K562 (cell line): Measurements from ENCODE around the gene SURF4. TPM values are rescaled to one million over a fixed set of nuclear protein-coding genes. Genes with fewer than 3 reads are reported as not detected.

Experiments used
- ATAC-seq: fragments of 200-7000 bp; cut with Tn5 transposase; 3 replicates; pipeline ENCODE4 v1.9.1; 2020; ENCODE audit warnings: moderate library complexity
- BruUV-seq: library from RNA; stranded (reverse); fragments of 400-500 nt; replicated peaks from 2 replicates; lab custom pipeline; 2021; lab: Mats Ljungman, UMichigan
- CTCF ChIA-PET: fragments of 300-600 bp; formaldehyde crosslinking; extraction: SDS; loops from one replicate; lab custom pipeline; 2021; ENCODE audit warnings: low intra/inter-chr PET ratio; lab: Yijun Ruan, JAX
- POLR2A ChIA-PET: fragments of 300-600, 350-650 bp; sonication (Branson Sonifier 250); formaldehyde crosslinking; extraction: SDS; loops from one replicate; lab custom pipeline; 2021; ENCODE audit warnings: antibody characterized with exemption, inconsistent platforms; lab: Yijun Ruan, JAX
- DNase-seq, 4 experiments: peaks; one replicate each; pipeline versions ENCODE4 v3.0.0 to v3.0.0-alpha.2; 2011 to 2018; ENCODE audit warnings: low spot score in 3 of 4, mixed read lengths in 3 of 4; ENCODE audit errors: extremely low read depth in 1 of 4
- FAIRE-seq: peaks from 2 replicates; lab custom pipeline; 2011; peaks lifted over from hg19 to GRCh38; lab: Jason Lieb, UNC
- H2AFZ ChIP-seq: 2 replicates; pipeline ENCODE4 v1.6.0; 2011; ENCODE audit warnings: low read depth, low read length, control low read depth, inconsistent platforms
- H3K27ac ChIP-seq: fragments of 200-600 bp; 3 replicates; pipeline ENCODE4 v1.8.0; 2011; ENCODE audit warnings: low read depth, mild to moderate bottlenecking, control low read depth, inconsistent platforms, low read length, moderate library complexity, mixed read lengths; ENCODE audit errors: extremely low read depth
- H3K27me3 ChIP-seq, 2 experiments: fragments of 300-600 bp in 1 of 2; 2 replicates in 1 of 2; 3 replicates in 1 of 2; pipeline versions ENCODE4 v1.6.0 to v1.8.0; 2011; ENCODE audit warnings: inconsistent platforms in 2 of 2, low read length in 2 of 2, mild to moderate bottlenecking in 1 of 2, mixed read lengths in 1 of 2, moderate library complexity in 1 of 2; ENCODE audit not compliant: control insufficient read depth in 2 of 2, insufficient read depth in 2 of 2
- H3K36me3 ChIP-seq: fragments of 300-600 bp; 3 replicates; pipeline ENCODE4 v1.8.0; 2011; ENCODE audit warnings: mild to moderate bottlenecking, low read length, inconsistent platforms; ENCODE audit not compliant: control insufficient read depth, insufficient read depth
- H3K4me1 ChIP-seq, 2 experiments: fragments of 200-600 bp in 1 of 2; replicated peaks in 1 of 2; 2 replicates in 1 of 2; 3 replicates in 1 of 2; pipeline versions ENCODE4 v1.5.1 to v1.8.0; 2011; ENCODE audit warnings: inconsistent platforms in 2 of 2, low read length in 2 of 2, mild to moderate bottlenecking in 1 of 2, mixed read lengths in 1 of 2, moderate library complexity in 1 of 2; ENCODE audit not compliant: control insufficient read depth in 2 of 2, insufficient read depth in 2 of 2
- H3K4me2 ChIP-seq: 2 replicates; pipeline ENCODE4 v1.6.1; 2011; ENCODE audit warnings: low read length, control low read depth, inconsistent platforms, mixed read lengths; ENCODE audit not compliant: insufficient read depth
- H3K4me3 ChIP-seq: fragments of 200-600 bp; sonication (generic), shearing (Covaris generic); 2 replicates; pipeline ENCODE4 v1.5.1; 2016; ENCODE audit warnings: control low read depth, inconsistent platforms
- H3K79me2 ChIP-seq: fragments of 200-600 bp; 3 replicates; pipeline ENCODE4 v1.8.0; 2011; ENCODE audit warnings: low read length, inconsistent platforms; ENCODE audit not compliant: control insufficient read depth, insufficient read depth
- H3K9ac ChIP-seq, 2 experiments: 2 replicates each; pipeline versions ENCODE4 v1.6.0 to v1.6.1; 2011; ENCODE audit warnings: low read depth in 2 of 2, low read length in 2 of 2, control low read depth in 1 of 2, inconsistent platforms in 1 of 2, mild to moderate bottlenecking in 1 of 2, mixed read lengths in 1 of 2; ENCODE audit not compliant: insufficient read depth in 1 of 2
- H3K9me1 ChIP-seq: one replicate; pipeline ENCODE4 v1.6.0; 2011; ENCODE audit warnings: inconsistent platforms, mild to moderate bottlenecking, low read length, moderate library complexity; ENCODE audit not compliant: control insufficient read depth, insufficient read depth
- H3K9me3 ChIP-seq: replicated peaks from 2 replicates; pipeline ENCODE4 v1.5.1; 2011; ENCODE audit warnings: low read depth, low read length, inconsistent platforms; ENCODE audit not compliant: control insufficient read depth, insufficient read depth
- H4K20me1 ChIP-seq: replicated peaks from 2 replicates; pipeline ENCODE4 v1.6.1; 2011; ENCODE audit warnings: low read length, inconsistent platforms, mixed read lengths; ENCODE audit not compliant: control insufficient read depth, insufficient read depth
- ARID1B ChIP-seq: fragments of 450-650 bp; IDR thresholded peaks from 2 replicates; pipeline ENCODE4 v1.6.1; 2016; ENCODE audit warnings: antibody characterized with exemption, mild to moderate bottlenecking, inconsistent platforms
- LARP7 ChIP-seq: fragments of 450-650 bp; IDR thresholded peaks from 2 replicates; pipeline ENCODE4 v1.6.1; 2016
- WGBS: fragments of 100-300 bp; shearing (Covaris generic); methylation state at CpG from one replicate; pipeline ENCODE4 v1.1.6; 2016; ENCODE audit warnings: low coverage, mixed read lengths; ENCODE audit not compliant: insufficient coverage; ENCODE audit errors: missing lambda C conversion rate; 5-methylcytosine and 5-hydroxymethylcytosine counted together
- in situ Hi-C: fragments of 300-500 bp; cut with MboI; formaldehyde crosslinking; loops from 4 replicates; pipeline ENCODE4 v1.15.0; 2018; ENCODE audit warnings: inconsistent platforms, mixed read lengths
- intact Hi-C: fragments of 100-400 bp; cut with micrococcal nuclease; formaldehyde crosslinking; loops from 2 replicates; pipeline ENCODE4 v1.14.2; 2022
- polyA plus RNA-seq, 8 experiments: library from polyadenylated mRNA; depleted of rRNA in 4 of 8; stranded (reverse) in 5 of 8; unstranded in 3 of 8; fragments of >200 nt; fragmentation: Nextera tagmentation in 2 of 8; fragmentation: Illumina TruSeq in 1 of 8; extraction: Ambion mirVana in 2 of 8; extraction: Trizol in 1 of 8; gene quantifications; 2 replicates each; pipeline versions ENCODE4 v1.2.1 to v1.2.3, GENCODE V29; 2011 to 2014; ENCODE audit warnings: inconsistent platforms in 1 of 8, missing spikeins in 1 of 8
- total RNA-seq, 7 experiments: library from RNA; depleted of rRNA in 6 of 7; stranded (reverse); fragments of >200 nt in 6 of 7; fragmentation: Illumina TruSeq in 2 of 7; extraction: Trizol in 2 of 7; gene quantifications; 2 replicates each; pipeline versions ENCODE4 v1.2.1 to v1.2.3, GENCODE V29; 2011 to 2021; ENCODE audit warnings: low replicate concordance in 1 of 7
- TF ChIP-seq, protein P1 (sequence below): sonication (generic); formaldehyde crosslinking; IDR thresholded peaks from 2 replicates; pipeline ENCODE4 v1.8.1; 2023; ENCODE audit warnings: mild to moderate bottlenecking, missing genetic modification reagents

The SURF4 gene
- total and polyA plus RNA-seq, 9 of the 15 experiments (the other 6 are each of a cell fraction or from before 2014, with no cell fraction given) = 8.4 to 176 (median 130) TPM

- ATAC-seq (no peak), DNase-seq (no peak), FAIRE-seq (no peak)
- 85% methylated on average over 18 of the region's 18 CpGs for WGBS
- no TSS peak for BruUV-seq
- Histone ChIP-seq H2AFZ (no peak overlapping the region), H3K36me3 (peaks cover 98% of the 10 kb centered on the region), H3K79me2 (peaks cover 72% of the 10 kb centered on the region), H3K9me1 (peaks cover 34% of the 10 kb centered on the region), H3K27me3 (no peaks in the 10 kb centered on the region), H4K20me1 (peaks cover 70% of the 10 kb centered on the region), H3K9me3 (no peaks in the 10 kb centered on the region), H3K9ac (no peak overlapping the region), H3K4me3 (no peak overlapping the region), H3K4me2 (no peak overlapping the region), H3K27ac (no peak overlapping the region), H3K4me1 (peaks cover 25 to 29% of the 10 kb centered on the region in 2 experiments; a peak in 4 of 5 replicates)
- TF ChIP-seq ARID1B = no peak
- TF ChIP-seq, protein P1, sequence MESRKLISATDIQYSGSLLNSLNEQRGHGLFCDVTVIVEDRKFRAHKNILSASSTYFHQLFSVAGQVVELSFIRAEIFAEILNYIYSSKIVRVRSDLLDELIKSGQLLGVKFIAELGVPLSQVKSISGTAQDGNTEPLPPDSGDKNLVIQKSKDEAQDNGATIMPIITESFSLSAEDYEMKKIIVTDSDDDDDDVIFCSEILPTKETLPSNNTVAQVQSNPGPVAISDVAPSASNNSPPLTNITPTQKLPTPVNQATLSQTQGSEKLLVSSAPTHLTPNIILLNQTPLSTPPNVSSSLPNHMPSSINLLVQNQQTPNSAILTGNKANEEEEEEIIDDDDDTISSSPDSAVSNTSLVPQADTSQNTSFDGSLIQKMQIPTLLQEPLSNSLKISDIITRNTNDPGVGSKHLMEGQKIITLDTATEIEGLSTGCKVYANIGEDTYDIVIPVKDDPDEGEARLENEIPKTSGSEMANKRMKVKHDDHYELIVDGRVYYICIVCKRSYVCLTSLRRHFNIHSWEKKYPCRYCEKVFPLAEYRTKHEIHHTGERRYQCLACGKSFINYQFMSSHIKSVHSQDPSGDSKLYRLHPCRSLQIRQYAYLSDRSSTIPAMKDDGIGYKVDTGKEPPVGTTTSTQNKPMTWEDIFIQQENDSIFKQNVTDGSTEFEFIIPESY = peak; percentile 31; the same call in 1 of the 2 replicates
- no peak for TF ChIP-seq LARP7
- intact Hi-C loops (no loop called here), in situ Hi-C loops (no loop called here)
- ChIA-PET POLR2A (interaction anchor here (0.9 to 8.5 kb wide), 3 partner anchors 8 to 48 kb away, joined by 4 to 109 read pairs (median 4); partner anchors contain the start of genes SURF1 and SURF2), CTCF (no interaction called here)
Measured at GRCh38 chr9:133368249-133368881, 7.5 kb downstream of the SURF4 start.
